D721Med (cell line): ENCODE data around the gene SLC66A2.
A peak's percentile ranks its signal among the peaks of the same experiment; 100 is the strongest.

Experiments used
- DNase-seq: peaks from one replicate; pipeline ENCODE4 v3.0.0; 2011; ENCODE audit warnings: low spot score; ENCODE audit not compliant: insufficient read length
- FAIRE-seq: peaks from 2 replicates; lab custom pipeline; 2011; peaks lifted over from hg19 to GRCh38; lab: Jason Lieb, UNC
- TF ChIP-seq, protein P1 (sequence below): IDR thresholded peaks from 2 replicates; pipeline ENCODE4 v1.5.1; 2012; ENCODE audit warnings: mild to moderate bottlenecking, control low read depth; ENCODE audit not compliant: insufficient read depth; ENCODE audit errors: missing control alignments

Gene SLC66A2

DNA sequence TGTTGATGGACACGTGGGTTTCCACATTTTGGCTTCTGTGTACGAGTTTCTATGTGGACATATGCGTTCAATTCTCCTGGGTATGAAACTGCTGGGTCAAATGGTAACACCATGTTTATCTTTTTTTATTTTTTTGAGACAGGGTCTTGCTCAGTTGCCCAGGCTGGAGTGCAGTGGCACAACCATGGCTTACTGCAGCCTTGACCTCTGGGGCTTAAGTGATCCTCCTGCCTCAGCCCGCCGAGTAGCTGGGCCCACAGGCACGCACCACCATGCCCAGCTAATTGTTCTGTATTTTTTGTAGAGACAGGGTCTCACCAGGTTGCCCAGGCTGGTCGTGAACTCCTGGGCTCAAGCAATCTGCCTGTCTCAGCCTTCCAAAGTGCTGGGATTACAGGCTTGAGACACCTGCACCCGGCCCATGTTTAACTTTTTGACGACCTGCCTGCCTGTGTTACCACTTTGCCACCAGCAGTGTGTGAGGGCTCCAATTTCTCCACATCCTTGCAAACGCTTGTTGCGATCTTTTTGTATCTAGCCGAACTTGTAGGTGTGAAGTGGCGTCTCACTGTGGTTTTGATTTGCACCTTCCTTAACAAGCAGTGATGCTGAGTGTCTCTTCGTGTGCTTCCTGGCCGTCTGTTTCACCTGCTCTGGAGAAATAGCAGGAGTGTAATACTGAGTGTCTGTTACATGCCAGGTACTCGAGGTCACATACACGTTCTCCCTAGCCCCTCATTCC is 19.9 kb upstream of the SLC66A2 start:
- FAIRE-seq (peak; percentile 84), DNase-seq (no peak)

DNA sequence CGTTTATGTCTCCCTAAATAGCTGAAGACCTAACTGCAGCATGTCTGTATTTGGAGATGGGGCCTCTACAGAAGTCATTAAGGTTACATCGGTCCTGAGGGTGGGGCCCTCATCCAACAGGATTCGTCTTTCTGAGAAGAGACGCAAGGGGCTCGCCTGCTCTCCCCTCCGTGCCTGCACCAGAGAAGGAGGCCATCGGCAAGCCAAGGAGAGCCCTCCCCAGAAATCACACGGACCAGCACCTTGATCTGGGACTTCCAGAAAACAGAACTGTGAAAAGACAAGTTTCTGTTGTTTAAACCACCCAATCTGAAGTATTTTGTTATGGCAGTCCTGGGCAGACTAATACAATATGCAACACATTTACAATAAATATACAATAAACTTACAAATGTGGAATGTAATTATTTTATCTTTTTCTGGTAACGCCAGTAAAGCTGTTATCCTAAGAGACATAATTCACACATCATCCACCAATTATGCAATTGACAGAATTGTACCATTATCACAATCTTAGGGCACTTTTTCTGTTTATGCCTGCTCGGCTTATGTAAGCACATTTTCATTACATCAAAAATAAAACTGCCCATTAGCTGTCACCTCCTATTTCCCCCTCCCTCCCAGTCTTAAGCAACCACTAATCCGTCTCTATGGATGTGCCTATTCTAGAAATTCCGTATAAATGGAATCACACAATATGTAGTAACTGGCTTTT is 19.1 kb upstream of the SLC66A2 start:
- TF ChIP-seq, protein P1, sequence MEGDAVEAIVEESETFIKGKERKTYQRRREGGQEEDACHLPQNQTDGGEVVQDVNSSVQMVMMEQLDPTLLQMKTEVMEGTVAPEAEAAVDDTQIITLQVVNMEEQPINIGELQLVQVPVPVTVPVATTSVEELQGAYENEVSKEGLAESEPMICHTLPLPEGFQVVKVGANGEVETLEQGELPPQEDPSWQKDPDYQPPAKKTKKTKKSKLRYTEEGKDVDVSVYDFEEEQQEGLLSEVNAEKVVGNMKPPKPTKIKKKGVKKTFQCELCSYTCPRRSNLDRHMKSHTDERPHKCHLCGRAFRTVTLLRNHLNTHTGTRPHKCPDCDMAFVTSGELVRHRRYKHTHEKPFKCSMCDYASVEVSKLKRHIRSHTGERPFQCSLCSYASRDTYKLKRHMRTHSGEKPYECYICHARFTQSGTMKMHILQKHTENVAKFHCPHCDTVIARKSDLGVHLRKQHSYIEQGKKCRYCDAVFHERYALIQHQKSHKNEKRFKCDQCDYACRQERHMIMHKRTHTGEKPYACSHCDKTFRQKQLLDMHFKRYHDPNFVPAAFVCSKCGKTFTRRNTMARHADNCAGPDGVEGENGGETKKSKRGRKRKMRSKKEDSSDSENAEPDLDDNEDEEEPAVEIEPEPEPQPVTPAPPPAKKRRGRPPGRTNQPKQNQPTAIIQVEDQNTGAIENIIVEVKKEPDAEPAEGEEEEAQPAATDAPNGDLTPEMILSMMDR: no peak
- DNase-seq (no peak), FAIRE-seq (peak; percentile 99)

More for the DNA sequence above, 19.9 kb upstream of the SLC66A2 start:
- TF ChIP-seq, protein P1: no peak

DNA sequence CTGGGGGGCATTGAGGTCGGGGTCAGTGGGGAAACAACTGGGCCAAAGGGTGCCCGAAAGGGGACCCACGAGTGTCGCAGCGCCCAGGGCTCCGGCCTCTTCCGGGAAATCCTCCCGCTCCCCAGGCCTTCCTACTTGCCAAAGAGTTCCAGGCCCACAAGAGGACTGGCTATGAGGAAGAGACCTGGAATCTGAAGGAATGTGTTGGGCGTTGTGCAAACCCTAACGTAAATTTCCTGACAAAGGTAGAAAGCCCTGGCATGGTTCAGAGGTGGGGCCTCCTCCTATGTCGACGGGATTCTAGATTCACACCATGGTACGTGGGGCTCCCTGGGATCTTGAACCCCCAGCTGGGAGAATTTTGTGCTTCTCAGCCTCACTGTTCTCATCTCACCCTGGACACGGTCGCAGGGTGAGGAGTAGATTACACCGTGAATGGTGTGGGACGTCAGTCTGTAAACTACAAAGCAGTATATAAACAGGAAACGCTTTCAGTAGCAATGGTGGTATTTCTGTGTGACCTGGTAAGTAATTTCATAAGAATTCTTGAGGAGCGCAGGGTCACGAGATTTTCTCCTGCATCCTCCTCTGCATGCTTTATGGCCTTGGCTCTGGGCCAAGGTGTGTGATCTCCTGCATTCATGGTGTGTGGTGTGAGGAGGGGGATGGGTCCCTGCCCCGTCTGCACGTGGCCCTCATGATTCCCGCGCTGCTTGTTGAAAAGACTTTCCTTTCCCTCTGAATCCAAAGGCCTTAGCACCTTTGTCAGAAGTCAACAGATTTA is 13.9 kb upstream of the SLC66A2 start:
- TF ChIP-seq, protein P1: no peak
- DNase-seq: no peak
- FAIRE-seq: peak; percentile 92

DNA sequence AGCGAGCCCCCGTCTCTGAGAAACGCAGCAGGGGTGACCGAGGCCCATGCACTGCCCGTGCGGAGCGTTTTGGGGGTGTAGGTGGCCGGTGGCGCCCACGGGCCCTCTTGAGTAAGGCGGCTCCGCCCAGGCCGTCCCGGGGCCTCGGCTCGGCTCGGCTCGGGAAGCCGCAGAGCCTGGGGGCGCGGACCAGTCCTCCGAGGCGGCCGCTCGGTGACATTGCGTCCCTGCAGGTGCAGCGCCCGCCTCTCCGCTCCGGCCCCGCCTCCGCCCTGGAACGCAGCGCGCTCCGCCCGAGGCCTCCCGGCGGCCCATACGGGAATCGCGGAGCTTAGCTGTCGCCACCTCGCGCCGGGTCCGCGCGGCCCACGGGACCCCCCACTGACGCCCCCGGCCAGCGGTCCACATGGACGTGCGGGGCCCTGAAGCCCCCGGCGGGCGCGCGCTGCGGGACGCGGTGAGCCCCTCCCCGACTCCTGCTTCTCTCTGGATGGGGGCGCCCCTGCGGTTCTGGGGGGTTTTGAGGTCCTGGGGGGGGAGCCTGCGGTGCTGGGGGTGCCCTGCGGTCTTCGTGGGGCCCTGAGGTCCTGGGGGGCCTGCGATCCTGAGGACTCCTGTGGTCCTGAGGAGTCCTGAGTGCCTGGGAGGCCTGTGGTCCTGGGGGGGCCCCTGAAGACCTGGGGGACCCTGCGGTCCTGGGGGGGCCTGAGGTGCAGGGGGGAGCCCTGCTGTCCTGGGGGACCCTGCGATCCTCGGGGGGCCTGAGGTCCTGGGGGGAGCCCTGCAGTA is 13.1 kb upstream of the SLC66A2 start, which contains the start of gene HSBP1L1:
HSBP1L1 (plus strand) TSS at position 314 of the 789 bp plus-strand sequence; CDS start at position 407, 93 bp downstream.
- no peak for FAIRE-seq
- TF ChIP-seq, protein P1: peak; percentile 7
- no peak for DNase-seq

DNA sequence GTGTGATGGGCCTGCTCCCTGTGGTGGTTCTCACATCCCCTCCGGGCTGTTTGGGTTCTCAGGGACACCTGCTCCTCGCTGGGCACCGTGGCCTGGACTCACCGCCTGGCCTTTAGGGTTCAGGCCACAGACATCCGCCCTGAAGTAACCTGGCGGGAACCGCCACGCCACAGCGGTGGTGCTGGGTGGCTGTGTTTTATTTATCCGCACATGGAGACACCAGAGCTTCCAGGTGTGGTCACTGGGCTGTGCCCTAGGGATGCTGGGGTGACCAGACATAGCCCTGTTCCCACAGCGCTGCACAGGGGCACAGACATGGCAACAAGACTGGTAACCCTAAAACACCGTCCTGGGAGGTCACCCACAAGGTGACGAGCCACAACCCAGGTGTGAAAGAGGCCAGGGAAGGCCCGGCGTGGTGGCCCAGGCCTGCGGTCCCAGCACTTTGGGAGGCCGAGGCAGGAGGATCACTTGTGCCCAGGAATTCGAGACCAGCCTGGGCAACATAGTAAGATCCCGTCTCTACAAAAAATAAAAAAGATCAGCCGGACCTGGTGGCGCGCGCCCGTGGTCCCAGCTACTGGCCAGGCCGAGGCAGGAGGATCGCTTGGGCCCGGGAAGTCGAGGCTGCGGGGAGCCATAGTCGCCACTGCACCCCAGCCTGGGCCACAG is 12.3 kb upstream of the SLC66A2 start:
- FAIRE-seq: no peak
- DNase-seq: no peak
- TF ChIP-seq, protein P1: no peak
